ENCODE results near the gene ZNF331.
A peak's percentile ranks its signal among the peaks of the same experiment; 100 is the strongest.

ZNF331 gene

DNA sequence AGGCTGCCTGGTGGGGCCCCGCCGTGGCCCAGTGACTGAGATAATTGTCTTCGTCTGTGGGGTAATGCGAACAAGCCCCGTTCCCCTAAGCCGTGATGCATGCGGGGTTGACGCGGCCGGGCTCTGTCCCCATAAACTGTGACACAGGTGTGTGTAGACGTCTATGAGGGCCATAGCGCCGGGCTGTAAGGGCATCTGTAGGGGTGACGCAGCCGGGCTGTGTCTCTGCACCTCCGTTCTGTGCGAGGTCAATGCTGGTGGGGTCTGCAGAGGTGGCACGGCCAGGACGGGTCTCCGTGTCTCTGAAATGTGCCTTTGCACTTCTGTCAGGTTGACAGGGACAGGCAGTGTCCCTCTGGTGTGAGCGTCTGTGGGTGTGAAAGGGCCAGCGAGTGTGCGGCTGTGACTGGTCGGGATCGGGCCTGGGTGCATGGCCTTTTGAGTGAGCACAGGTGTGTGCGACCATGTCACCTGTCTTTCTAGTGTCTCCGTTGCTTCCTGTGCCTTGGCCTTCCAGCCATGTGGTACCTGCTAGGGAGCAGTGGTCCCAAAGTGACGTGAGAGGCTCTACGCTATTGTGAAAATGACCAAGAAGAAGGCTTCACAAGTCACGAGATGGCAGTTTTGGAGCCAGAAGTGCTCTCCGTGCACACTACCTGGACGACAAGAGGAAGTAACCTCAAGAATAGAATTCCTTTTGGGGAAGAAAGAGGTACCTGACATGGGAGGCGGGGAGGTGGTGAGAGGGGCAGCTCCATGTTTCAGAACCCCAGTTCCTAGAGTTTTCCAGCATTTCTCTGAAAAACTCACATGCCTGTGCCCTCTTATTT lies 16.4 kb upstream of the ZNF331 start:
- ATAC-seq, result no peak

DNA sequence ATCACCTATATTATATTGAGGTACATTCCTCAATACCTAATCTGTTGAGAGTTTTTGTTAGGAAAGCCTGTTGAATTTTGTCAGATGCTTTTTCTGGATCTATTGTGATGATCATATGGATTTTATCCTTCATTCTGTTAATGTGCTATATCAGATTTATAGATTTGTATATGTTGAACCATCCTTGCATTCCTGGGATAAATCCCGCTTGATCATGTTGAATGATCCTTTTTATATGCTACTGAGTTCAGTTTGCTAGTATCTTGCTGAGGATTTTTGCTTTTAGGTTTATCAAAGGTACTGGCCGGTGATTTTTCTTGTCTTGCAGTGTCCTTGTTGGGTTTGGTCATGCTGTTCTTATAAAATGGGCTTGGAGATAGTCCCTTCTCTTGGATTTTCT lies 12.0 kb upstream of the ZNF331 start:
- no peak for ATAC-seq

DNA sequence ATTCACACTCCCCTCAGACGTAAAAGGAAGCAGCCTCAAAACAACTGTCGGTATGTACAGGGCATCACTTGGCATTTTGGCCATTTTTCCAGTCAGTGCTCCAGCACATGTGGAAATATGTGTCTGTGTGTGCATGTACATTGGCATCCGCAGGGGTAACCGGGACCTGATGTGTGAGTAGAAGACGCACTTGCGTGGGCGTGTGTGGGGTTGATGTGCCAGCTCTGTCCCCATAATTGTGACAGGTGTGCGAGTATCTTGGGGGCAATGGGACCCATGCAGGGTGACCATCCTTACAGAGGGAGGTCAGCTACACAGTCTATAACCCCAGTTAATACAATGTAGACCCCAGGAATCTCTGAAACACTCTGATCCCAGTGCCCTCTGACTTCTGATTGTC lies 7.3 kb upstream of the ZNF331 start:
- no peak for ATAC-seq

DNA sequence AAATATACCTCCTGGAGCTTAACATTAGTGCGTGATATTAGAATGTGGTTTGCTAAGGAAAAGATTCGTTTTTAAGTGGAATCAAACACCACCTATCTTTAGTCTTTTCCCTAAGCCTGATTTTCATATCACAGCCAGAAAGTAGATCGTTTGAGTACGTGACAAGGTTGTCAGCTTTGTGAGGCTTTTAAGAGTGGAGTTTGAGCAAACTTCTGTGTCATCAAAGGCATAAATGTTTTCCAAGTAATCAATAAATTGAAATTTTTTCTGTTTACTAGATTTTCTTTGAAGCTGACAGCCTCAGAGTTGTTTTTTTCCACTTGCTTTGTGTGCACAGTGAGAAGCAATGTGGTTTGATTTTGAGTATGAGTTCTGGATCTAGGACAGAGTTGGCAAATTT lies 6.5 kb upstream of the ZNF331 start:
- no peak for ATAC-seq

DNA sequence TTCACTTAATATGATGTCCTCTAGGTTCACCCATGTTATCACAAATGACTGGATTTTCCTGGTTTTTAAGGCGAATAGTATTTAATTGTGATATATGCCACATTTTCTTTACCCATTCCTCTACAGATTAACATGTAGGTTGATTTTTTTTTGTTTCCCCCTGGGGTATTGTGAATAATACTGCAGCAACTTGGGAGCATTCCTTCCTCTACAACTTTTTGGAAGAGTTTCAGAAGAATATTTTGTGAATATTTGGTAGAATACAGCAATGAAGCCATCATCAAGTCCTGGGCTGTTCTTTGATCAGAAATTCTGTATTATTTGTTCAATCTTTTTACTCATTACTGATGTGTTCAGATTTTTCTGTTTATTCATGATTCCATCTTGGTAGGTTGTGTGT lies 5.6 kb upstream of the ZNF331 start:
- ATAC-seq, result no peak

DNA sequence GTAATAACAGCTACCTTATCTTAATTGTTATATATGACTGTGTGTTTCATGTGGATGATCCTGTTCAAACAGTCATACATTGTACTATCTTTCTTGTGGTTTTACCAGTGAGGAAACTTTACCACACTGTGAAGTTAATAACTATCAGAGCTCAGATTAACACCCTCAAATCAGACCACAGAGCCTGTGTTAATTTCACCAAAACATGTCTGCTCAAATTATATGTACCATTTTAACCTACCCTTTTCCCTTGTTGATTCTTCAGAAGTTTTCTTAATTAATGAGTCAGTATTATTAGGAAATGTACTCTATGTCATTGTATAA lies 1.8 kb upstream of the ZNF331 start:
- peak in 1 of 2 donors; percentile 33 for ATAC-seq

DNA sequence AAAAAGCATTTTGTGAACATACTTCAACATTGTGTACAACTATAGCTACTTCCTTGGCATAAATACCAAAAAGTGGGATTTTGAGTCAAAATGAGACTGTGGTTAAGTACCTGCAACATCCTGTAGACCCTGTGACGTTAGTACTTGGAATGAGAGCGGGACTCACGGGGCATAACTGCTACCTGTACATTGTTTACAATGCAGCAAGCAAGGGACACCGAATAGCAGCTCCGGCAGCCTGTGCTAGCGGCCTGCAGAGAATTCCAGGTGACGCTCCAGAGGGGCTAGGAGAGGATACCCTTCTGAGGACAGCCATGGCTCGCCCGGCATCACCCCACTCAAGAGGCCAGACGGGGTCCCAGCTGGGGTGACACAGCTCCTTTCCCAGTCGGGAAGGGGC lies 824 bp upstream of the ZNF331 start:
- no peak for ATAC-seq

DNA sequence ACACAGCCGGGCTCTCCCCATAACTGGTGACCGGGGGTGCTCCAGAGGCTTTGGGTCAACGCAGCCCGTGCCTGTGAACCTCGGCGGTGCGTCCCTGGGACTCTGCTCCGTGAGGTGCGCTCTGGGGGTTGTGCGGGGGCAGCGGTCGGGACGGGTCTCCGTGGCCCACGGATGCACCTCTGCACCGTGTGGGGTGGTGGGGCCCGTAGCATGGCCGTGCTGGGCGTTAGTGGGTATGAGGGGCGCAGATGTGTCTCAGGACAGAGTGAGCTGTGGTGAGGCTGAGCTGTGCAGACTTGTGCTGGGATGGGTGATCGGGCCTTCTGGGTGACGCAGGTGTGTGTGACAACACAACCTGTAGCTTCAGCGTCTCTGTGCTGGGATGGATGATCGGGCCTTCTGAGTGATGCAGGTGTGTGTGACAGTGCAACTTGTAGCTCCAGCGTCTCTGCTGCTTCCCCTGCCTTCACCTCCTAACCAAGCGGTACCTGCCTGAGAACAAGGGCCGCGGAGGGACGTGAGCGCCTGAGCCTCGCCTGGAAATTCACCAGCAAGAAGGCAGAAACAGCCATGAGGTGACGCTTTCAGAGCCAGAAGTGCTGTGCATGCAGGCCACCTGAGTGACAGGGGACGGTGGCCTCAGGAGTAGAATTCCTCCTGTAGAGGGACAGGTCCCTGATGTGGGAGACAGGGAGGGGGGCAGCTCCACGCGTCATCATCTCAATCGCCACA lies 599 bp downstream of the ZNF331 start:
- ATAC-seq, result no peak

DNA sequence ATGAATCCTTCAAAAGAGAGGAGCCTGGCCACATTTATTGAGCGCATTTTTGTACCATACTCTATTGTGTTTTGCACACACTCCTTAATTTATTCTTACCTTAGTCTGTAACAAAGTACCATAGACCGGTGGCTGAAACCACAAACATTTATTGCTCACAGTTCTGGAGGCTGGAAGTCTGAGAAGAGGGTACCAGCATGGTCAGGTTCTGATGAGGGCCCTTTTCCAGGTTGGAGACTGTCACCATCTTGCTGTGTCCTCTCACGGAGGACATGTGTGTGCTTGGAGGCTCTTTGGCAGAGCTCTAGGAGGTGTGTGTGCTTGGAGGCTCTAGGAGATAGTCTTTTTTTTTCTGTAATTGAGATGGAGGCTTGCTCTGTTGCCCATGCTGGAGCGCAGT lies 2.1 kb downstream of the ZNF331 start:
- no peak for ATAC-seq

DNA sequence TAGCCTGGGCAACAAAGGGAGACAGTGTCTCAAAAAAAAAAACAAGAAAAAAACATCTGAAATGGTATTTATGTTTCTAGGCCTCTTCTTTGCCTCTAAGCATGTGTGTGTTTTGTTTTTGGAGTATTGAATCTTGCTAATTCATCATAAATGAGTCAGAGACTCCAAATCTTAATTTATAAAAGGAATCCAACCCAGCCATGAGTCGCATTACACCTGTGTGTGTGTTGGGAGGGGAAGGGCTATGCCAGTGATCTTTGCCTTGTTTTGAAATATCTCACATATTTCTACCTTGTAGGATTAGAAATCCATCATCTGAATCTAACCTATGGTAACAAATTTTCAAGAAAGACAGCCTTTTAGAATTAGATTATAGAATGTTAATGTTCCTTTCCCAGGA lies 4.0 kb downstream of the ZNF331 start:
- ATAC-seq, result no peak

DNA sequence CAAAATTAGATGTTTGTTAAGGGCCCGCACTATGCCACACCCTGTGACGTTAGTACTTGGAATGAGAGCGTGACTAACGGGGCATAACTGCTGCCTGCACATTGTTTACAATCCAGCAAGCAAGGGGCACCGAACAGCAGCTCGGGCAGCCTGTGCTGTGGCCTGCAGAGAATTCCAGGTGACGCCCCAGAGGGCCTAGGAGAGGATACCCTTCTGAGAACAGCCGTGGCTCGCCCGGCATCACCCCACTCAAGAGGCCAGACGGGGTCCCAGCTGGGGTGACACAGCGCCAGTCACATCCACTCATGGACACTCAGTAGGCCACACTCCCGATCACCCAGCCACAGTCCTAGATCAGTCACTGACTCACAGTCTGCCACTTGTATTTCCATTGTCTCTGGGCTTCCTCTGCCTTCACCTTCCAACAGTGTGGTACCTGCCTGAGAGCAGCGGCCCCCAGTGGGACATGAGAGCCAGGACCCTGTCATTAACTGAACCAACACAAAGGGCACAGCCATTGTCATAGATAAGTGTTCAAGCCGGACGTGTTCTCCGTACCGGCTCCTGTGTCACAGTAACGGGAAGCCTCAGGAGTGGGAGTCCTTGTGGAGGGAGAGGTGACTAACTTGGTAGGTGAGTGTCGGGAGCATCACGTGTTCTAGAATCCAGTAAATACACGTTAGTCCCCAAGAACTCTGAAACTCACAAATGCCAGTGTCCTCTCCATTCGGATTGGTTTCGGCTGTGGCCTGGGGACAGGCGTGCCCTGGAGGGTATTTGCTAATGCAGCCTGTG lies 7.5 kb downstream of the ZNF331 start:
- no peak for ATAC-seq

DNA sequence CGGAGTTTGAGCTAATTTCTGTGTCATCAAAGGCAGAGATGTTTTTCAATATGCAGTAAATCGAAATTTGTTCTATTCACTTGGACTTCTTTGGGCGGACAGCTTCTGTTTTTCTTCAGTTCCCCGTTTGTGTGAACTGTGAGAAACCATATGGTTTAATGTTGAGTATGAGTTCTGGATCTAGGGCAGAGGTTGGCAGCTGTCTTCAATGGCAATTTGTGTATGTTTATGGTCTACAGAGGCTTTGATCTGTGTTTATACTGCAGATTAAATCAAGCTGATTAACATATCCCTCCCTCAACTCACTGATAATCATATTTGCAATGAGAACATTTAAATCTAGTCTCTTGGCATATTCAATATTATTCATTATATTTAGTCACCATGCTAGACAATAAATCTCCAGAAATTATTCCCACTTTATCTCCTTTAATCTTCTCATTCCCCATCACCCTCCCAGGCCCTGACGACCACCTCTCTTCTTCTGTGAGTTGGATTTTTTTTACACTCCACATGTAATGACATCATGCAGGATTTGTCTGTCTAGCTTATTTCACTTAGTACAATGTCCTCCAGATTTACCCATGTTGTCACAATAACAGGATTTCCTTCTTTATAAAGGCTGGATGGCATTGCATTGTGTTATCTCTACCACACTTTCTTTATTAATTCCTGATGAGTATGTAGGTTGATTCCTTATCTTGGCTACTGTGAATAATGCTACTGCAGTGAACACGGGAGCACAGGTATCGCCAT lies 9.0 kb downstream of the ZNF331 start:
- no peak for ATAC-seq

DNA sequence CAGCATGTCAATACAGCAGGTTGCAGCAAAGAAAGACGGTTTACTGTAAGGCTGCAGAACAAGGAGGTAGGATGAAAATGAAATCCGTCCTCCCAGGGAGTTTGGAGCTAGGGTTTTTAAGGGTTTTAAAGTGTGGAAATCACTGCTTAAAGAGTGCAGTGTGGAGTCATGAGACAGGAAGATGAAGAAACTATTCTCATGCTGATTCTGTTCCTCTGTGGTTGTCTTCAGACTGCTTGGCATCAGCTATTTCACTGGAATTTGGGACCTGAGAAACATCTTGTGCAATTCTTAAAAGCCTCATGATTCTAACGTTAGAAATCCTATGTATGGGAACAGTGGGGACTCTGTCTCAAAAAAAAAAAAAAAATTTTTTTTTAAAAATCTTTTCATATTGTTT lies 11.4 kb downstream of the ZNF331 start:
- no peak for ATAC-seq

DNA sequence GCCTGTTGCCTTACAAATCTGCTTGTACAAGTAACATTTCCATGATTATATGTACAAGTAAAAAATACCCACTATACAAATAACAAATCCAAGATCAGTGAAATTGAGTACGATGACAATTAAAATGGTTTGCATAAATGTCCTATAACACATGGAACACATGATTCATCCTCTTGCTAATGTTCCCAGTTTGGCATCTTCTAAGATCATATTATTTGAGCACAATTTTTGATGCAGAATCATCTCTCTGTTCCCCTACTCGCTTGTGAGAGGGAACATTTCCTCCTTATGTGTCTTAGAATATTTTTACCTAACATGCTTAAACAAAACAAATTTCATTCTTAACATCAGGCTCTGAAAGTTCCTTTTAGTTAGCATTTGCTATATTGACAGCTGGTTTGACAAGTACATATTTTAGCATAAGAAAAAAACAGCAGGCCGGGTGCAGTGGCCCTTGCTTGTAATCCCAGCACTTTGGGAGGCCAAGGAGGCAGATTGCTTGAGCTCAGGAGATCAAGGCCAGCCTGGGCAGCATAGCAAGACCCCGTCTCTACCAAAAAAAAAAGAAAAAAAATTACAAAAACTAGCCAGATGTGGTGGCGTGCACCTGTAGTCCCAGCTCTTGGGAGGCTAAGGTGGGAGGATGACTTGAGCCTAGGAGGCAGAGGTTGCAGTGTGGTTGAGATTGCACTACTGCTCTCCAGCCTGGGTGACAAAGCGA lies 14.2 kb downstream of the ZNF331 start:
- ATAC-seq, result no peak

DNA sequence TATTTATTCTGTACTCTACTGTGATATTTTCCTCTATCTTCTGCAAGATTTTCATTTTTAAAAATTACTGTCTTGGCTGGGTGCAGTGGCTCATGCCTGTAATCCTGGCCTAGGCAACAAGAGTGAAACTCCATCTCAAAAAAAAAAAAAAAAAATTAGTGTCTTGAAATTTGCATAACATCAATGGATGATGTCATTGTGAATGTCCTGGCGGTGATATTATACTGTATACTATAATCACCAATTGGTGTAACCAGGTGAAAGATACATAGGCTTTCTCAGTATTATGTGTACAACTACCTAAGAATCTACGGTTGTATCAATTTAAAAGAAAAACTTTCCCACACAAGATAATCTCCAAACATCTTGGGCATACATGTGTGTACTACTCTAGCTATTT lies 15.2 kb downstream of the ZNF331 start:
- ATAC-seq, result peak; percentile 59 to 61

DNA sequence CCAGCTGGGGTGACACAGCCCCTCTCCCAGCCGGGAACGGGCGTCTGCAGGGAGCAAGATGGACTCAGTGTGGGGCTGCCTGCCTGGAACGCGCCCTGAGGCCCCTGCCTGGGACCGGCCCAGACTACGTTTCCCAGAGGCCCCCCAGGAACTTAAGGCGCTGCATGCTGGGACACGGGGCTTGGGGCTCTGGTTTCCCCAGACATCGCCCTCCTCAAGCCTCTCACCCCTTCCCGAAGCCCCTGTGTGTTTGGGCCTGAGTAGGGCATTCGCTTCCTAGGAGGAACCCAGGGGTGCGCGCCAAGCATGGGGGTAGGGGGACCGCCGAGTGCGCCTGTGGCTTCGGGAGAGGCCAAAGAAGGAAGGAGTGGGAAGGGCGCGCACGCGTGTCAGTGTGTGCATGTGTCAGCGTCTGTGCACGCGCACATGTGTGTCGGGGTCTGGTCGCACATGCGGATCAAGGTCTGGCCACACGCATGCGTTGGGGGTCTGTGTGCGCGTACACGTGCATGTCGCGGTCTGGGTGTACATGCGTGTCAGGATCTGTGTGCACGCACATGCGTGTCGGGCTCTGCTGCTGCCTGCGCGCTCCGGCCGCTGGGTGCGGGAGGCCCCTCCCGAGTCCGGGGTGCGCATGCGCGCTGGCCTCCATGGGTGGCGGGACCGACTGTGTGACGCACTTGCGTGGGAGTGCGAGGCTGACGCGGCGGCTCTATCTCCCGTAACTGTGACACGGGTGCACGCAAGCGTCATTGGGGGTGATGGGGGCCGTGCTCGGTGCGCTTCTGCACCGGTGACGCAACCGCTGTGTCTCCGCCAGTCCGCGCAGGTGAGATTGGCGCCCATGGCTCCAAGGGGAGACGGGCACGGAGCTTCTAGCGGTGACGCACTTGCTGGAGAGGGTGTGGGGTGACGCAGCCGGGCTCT lies 16.2 kb downstream of the ZNF331 start:
- peak; percentile 87 to 88 for ATAC-seq

DNA sequence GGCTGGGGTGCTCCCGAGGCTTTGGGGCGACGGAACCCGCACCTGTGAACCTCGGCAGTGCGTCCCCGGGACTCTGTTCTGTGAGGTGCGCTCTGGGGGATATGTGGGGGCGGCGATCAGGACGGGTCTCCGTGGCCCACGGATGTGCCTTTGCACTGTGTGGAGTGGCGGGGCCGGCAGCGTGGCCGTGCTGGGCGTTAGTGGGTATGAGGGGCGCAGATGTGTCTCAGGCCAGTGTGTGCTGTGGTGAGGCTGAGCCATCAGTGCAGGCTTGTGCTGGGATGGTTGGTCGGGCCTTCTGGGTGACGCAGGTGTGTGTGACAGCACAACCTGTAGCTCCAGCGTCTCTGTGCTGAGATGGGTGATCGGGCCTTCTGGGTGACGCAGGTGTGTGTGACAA lies 16.9 kb downstream of the ZNF331 start:
- ATAC-seq, result peak in 1 of 2 donors; percentile 2

DNA sequence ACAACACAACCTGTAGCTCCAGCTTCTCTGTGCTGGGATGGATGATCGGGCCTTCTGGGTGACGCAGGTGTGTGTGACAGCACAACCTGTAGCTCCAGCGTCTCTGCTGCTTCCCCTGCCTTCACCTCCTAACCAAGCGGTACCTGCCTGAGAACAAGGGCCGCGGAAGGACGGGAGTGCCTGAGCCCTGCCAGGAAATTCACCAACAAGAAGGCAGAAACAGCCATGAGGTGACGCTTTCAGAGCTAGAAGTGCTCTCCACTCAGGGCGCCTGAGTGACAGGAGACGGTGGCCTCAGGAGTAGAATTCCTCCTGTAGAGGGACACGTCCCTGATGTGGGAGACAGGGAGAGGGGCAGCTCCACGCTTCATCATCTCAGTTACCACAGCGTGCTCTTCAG lies 17.4 kb downstream of the ZNF331 start:
- ATAC-seq, result no peak

DNA sequence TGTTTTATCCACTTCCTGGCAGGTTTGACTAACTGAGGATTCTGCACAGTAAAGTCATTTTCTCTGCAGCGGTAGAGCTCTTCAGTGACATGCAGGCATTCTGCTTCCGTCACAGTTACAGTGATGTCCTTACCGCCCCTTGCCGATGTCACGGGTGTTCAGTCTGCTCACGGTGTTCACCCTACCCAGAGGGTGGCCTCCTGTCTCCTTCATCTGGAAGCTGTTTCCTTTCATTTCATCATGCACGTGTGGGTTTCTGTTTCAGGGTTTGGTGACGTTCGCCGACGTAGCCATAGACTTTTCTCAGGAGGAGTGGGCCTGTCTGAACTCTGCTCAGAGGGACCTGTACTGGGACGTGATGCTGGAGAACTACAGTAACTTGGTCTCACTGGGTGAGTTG lies 33.4 kb downstream of the ZNF331 start:
- no peak for ATAC-seq

DNA sequence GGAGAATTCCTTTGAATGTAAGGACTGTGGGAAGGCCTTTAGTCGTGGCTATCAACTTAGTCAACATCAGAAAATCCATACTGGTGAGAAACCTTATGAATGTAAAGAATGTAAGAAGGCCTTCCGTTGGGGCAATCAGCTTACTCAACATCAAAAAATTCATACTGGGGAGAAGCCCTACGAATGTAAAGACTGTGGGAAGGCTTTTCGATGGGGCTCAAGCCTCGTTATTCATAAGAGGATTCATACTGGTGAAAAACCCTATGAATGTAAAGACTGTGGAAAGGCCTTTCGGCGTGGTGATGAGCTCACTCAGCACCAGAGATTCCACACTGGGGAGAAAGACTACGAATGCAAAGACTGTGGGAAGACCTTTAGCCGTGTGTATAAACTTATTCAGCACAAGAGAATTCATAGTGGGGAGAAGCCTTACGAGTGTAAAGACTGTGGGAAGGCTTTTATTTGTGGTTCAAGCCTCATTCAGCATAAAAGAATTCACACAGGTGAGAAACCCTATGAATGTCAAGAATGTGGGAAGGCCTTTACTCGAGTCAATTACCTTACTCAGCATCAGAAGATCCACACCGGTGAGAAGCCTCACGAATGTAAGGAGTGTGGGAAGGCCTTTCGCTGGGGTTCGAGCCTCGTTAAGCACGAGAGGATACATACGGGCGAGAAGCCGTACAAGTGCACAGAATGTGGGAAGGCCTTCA lies 39.2 kb downstream of the ZNF331 start:
- ATAC-seq, result no peak
